HG03064 (cell line): ENCODE data around the gene MANSC1.

ENCODE experiments used
- ATAC-seq: cut with Tn5 transposase; IDR thresholded peaks from one replicate; pipeline ENCODE4 v1.9.1; 2021; ENCODE audit warnings: low read depth; ENCODE audit not compliant: unreplicated experiment

Gene MANSC1

GRCh38 chr12:12349711-12350665 lies at the start of gene MANSC1:
Gene MANSC1, minus strand, starts transcription at chr12:12350242. Its CDS starts 6,928 bp downstream, at chr12:12343314.
- no peak for ATAC-seq

DNA sequence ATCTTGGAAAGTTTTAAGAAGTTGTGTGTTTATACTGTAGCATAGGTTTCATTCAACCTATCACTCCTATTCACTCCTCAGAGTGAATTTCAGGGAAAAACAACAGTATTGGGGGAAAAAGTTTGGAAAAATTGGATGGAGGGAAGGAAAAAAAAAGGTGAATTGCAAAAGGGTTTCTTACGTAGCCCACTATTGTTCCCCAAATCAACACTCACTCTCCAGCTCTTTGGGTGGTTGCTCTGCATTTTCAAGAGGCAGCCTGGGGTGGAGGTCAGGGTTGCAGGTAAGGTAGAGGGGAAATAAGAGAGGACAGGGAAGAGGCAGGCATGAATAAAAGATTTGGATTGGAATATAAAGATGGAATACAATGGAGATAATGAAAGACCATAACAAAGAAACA lies 49.1 kb upstream of the MANSC1 start:
- ATAC-seq, result no peak

DNA sequence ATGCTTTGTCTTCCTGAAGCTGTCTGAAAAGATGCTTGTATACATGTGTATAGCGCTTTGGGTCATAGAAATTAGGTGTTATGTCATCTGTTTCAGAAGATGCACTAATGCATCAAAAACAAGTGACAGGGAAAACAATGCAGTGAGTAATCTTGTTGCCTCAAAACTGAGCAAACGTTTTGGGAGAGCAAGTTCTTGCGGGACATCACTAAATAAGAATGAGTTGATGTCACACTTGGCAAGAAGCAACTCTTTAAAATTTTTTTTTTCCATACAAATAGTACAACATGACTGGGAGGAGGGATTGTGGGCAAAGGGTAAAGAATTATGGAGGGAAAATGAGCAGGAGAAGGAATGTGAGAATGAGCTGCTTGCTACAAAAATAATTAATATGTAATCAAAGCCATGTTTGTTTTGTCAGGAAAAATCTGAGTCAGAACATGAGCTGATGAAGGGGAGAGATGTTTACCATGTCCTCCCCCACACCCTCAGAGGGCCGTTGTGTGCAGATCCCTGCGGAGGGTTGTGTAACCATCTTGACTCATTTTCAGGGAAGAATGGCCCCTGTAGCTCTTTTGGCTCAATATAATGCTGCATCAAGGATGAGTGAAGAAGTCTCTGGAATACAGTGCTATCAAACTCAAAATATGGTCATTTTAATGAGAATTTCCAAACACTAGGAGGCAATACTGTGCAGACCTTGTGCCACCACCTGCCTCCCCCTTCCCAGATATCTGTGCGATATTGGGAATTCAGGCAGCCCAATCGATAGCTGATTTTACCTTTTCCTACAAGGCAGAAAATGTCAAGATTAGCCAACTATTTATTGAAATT lies 48.2 kb upstream of the MANSC1 start:
- ATAC-seq, result no peak

DNA sequence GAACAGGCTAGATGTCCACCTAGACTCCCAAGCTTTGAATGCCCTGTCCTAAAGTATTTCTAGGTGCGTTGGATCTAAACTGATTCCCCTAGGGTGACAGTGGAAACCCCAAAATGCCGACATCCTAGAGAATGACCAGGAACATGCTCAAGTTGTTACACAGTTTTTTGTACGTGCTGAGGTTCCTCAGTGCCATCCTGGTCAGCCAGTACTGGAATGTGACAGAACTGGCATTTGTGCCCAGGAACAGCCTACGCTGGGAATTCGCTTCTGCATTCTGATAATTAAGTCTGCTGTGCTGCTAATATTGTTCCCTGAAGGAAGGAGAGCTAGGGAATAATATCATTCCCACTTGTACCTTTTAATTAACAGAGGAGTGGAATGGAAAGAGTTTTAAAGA lies 47.1 kb upstream of the MANSC1 start:
- no peak for ATAC-seq

GRCh38 chr12:12396694-12397093 lies 46.7 kb upstream of the MANSC1 start:
- ATAC-seq, result no peak

GRCh38 chr12:12393171-12393570 lies 43.1 kb upstream of the MANSC1 start:
- ATAC-seq, result no peak

DNA sequence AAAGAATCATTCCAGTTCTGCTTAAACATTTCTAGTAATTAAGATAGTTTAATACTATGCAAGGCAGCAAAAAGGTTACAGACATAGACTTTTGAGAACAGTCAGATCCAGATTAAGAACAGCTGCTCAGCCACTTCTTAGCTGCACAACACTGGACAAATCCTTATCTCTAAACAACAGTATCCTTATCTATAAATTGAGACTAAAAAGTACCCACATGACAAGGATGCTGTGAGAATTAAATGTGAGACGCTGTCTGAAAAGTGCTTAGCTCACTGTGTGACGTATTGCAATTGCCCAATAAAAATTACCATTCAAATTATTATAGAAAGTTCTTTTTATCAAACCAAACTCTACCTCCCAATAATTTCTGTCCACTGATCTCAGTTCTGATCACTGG lies 42.4 kb upstream of the MANSC1 start:
- no peak for ATAC-seq

- no peak for ATAC-seq
Observed at GRCh38 chr12:12387501-12387900, 37.5 kb upstream of the MANSC1 start.

DNA sequence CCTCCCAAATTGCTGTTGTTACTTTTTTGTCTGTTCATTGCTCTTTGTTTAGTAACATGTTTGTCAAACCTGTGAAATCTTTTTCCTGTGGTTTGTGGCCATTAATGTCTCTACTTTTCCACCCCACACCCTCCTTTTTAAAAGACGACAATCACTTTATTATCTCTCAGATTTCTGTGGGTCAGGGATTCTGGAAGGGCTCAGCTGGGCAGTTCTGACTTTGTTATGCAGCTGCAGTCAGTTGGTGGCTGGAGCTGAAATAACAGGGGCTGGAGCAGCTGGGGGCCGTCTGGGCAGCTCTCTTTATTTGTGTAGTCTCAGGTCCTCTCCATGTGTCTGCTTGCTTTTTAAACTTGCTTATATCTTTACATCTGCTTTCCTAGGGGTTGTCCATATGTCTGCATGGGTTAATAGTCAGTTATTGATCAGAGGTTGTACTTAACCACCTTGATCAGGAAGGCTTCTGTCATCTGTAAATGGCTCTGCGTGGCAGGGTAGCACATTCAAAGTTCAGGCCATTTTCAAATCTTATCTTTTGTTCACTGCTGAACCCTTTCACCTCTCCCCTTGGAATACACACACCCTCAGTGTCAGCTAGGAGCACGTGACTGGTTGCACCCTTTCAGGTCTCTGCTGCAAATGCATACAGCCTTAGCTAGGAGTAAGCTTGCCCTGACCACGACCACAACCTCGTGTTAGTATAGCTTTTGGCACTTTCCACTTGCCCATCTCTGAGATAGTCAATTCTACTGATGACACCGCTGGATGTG lies 34.7 kb upstream of the MANSC1 start:
- no peak for ATAC-seq

- no peak for ATAC-seq
Observed at GRCh38 chr12:12381982-12382381, 31.9 kb upstream of the MANSC1 start.

DNA sequence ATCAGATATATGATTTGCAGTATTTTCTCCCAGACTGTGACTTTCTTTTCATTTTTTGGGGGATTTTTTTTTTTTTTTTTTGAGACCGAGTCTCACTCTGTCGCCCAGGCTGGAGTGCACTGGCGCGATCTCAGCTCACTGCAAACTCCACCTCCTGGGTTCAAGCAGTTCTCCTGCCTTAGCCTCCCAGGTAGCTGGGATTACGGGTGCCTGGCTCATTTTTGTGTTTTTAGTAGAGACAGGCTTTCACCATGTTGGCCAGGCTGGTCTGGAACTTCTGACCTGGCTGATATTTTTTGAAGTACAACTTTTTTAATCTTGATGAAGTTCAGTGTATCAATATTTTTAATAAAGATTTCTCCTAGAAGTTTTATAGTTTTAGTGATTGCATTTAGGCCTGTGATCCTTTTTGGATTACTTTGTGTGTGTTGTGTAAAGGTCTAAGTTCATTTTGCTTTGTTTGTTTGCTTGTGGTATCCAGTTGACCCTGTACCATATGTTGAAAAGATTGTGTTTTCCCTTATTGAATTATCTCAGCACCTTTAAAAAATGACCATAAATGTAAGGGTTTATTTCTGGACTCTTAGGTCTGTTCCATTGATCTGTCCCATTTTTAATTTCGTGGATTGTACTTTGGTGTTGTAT lies 31.0 kb upstream of the MANSC1 start:
- no peak for ATAC-seq

- ATAC-seq, result no peak
Observed at GRCh38 chr12:12379831-12380730, 30.0 kb upstream of the MANSC1 start.

- no peak for ATAC-seq
Observed at GRCh38 chr12:12378616-12379015, 28.6 kb upstream of the MANSC1 start.

- no peak for ATAC-seq
Observed at GRCh38 chr12:12376646-12377448, 26.8 kb upstream of the MANSC1 start.

DNA sequence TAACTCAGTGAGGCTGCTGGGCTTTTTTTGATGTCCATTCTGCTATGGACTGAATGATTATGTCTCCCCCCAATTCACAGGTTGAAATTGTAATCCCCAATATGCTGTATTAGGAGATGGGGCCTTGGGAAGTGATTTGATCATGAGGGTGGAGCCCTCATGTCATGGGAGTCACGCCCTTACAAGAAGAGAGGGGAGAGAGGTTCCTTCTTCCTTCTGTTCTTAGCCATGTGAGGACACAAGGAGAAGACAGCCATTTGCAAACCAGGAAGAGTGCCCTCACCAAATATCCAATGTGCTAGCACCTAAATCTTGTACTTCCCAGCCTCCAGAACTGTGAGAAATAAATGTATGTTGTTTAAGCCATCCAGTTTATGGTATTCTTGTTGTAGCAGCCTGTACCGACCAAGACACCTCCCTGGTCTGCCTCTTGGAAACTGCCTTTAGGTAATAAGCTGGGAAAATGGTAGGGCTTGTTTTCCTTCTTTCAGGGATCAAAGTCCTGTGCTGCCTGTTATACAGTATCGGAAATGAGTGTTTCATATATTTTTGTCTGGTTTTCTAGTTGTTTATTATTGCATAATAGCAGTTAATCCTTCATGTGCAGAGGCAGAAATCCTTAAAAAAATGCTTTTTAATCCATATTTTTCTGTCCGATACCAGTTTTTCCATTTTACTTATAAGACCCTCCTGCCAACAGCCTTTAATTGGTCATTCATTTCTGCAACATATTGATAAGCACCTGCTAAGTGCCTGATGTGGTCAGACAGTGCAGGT lies 23.1 kb upstream of the MANSC1 start:
- ATAC-seq, result no peak

DNA sequence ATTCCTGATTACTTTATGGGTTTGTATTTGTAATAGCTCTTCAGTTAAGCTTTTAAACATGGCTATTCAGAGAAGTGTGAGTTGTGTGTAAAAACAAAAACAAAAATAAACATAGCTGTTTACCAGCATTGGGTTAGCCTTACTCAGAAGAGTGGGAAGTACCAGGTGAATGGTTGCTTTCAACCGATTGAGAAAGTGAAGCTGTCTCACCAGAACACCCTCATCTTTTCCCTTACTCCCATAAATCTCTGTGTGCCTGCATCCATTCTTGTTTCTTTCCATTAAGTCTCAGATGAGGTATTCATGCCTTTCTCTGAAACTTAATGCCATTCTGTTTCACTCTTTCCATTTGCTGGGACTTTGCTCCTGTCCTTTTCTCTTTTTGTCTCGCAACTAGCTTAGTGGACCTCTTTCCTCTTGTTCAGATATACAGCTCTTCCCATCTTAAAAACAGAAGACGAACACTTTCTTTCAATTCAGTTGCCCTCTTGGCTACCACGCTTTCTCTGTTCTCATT lies 17.5 kb upstream of the MANSC1 start:
- no peak for ATAC-seq

- no peak for ATAC-seq
Observed at GRCh38 chr12:12366701-12367481, 16.8 kb upstream of the MANSC1 start.
